Fibroblast of lung (primary cell): ENCODE measurements around the gene DOCK3.

Experiments
- CTCF ChIP-seq, 2 donors: IDR thresholded peaks in 1 of 2; conservative IDR thresholded peaks in 1 of 2; 1 replicate in 1 of 2; 2 replicates in 1 of 2; pipeline ENCODE4 v1.5.1; 2011 to 2012; ENCODE audit warnings: low read length in 2 of 2, control low read depth in 1 of 2, inconsistent platforms in 1 of 2, low read depth in 1 of 2, mild to moderate bottlenecking in 1 of 2
- EZH2 ChIP-seq: IDR thresholded peaks from 2 replicates; pipeline ENCODE4 v1.5.1; 2012; ENCODE audit warnings: low read length, control low read depth, mild to moderate bottlenecking; ENCODE audit errors: missing control alignments

GRCh38 chr3:51391566-51392354 is 717.0 kb downstream of the DOCK3 start:
- TF ChIP-seq CTCF (conservative IDR thresholded peaks at IDR 0.05 in 1 of 2, IDR thresholded peaks at IDR 0.05 in 1 of 2; ENCODE audit: low read depth in 1 of 2, low read length in 2 of 2) (no peak), EZH2 (no peak)
